HG02623 (cell line): ENCODE measurements around the gene TEAD1.
"Not testable (repeated sequence)": the region's sequence is repeated elsewhere in the genome, so short reads cannot be mapped to it uniquely, and the experiment has no call there.

Experiments
- ATAC-seq: cut with Tn5 transposase; IDR thresholded peaks from one replicate; pipeline ENCODE4 v1.9.1; 2021; ENCODE audit warnings: moderate library complexity; ENCODE audit not compliant: unreplicated experiment

TEAD1 gene

GRCh38 chr11:12856338-12856737 is 182.1 kb downstream of the TEAD1 start:
- no peak for ATAC-seq

GRCh38 chr11:12857572-12857971 is 183.4 kb downstream of the TEAD1 start:
- ATAC-seq: no peak

- ATAC-seq: no peak
Observed at GRCh38 chr11:12859872-12860657, 185.8 kb downstream of the TEAD1 start.

DNA sequence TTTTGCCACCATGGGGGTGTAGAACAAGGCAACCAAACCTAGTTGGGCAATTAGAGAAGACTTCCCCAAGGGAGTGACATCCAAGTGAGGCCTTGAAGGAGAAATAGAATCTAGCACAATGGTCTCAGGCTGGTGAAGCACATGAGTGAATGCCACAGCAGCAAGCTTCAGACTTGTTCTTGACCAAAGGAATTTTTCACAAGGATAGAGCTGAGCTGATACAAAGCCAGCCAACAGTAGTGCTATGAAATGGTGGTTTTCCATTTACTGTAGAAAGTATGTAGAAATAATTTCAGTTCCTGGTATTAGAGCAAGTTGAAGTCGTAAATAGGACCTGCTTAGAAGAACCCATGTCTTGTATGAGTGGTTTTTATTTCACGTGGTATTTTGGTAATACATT is 186.6 kb downstream of the TEAD1 start:
- ATAC-seq: no peak

DNA sequence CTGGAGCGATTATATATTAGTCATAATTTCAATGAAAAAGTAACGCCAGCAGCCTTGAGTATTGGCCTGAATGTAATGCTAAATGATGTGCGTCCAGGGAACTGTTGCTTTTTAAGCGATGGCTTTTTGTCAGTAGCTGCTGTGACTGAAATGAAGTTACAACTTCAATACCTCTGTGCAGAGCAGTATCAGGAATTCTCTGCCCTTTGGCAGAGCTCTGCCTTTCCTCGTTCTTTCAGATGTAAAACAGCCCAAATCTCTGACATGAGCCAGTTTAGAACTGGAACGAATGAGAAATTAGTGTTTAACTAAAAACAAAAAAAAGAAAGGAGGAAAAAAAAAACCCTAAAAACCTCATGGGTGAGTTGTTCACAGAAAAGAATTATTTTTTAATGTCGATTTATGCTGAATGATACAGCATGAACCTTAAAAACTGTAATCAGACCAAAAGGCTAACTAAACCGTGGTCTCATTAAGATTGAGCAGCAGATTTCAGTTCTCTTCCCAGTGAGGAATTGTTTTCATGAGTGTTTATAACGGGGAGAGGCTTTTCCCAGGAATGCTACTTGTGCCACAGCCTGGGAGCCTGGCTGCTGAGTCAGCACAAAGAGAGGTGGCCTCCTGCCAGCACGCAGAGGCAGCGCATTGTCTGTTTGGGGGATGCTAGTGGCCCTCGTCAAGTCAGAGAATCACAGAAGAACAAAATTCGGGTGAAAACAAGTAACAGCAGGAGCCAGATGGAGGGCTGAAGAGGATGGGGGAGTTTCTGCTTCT is 188.7 kb downstream of the TEAD1 start:
- ATAC-seq: no peak

GRCh38 chr11:12863605-12864121 is 189.4 kb downstream of the TEAD1 start:
- ATAC-seq: no peak

DNA sequence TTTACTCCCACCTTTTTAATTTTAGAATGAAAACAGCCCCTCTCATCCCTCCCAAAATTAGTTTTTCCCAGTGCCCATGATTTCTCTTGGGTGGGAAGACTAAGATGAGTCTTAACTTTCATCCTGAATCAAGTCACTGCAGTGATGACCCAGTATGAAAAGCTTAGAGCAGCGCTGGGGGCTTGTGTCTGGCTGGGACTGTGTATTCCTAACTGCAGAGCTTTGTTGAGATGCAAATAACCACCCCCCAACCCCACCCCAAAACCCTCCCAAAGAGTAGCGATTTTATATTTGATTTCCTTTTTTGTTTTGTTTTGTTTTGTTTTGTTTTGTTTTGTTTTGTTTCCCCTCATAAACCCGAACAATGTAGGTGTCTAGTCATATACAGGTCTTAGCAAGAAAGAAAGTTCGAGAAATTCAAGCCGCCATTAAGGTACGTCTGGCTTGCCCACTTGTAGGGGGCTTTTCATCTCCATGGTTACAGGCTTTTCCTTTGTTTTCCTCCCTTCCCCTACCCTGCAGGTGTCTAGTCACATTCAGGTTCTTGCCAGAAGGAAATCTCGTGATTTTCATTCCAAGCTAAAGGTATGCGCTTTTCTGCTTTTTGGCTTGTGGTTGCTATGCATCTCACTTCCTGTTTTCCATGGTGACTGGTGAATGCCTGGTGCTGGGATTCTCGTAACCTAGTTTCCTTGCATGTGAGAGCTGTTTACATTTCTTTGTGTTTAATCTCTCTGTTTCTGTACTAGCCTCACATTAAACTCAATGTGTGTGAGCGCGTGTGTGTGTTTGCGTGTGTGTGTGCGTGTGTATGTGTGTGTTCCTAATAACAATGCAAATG is 190.3 kb downstream of the TEAD1 start:
- ATAC-seq: no peak

- ATAC-seq: no peak
Observed at GRCh38 chr11:12865863-12866595, 191.8 kb downstream of the TEAD1 start.

DNA sequence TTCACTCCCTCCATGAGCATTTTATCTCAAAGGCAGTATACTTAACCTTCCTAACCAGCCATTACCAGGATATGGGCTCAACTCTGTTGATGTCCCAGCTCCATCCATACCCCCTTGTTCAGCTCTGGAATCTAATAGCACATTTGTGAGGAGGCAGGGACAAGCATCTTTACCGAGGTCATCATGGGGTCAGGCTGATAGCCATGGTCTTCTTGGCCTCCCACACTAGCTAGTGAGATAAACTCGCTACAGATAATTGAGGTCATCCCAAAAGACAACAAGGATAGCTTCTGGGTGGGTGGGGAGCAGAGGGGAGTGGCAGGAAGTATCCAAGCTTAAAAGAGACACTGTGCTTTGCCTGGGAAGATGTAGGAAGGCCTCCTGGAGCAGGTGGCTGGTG is 193.3 kb downstream of the TEAD1 start:
- ATAC-seq: no peak

DNA sequence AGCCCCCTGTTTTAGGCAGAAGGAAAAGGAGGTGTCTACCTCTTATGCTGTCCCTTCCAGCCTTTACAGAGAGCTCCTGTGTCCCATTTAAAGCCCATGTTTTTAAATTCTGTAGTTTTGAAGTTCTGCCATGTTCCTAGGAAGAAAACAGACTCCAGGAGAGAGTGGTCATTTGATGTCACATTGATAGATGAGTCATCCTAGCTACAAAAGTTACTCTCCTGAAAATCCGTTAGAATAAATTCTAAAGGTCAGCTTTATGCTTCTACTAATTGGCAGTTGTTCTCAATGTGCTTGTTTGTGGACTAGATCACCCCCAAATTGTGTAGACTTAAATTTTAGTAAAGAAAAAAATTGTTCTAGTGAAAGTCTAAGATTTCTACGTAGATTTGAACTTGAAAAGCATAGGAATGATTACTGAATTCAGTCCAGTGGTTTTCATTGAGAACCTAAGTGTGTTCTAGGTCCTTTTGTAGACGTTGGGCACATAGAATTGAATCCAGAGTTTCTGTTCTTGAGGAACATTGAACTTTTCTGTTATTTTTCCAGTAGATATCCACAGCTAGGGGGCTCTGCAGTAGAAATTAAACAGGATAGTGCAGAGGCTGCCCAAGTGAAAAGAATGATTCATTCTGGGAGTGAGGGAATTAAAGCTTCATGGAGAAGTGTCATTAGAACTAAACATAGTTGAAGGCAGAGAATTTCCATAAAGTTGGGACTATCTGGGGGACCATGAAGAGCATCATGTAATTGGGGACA is 194.3 kb downstream of the TEAD1 start:
- ATAC-seq: no peak

DNA sequence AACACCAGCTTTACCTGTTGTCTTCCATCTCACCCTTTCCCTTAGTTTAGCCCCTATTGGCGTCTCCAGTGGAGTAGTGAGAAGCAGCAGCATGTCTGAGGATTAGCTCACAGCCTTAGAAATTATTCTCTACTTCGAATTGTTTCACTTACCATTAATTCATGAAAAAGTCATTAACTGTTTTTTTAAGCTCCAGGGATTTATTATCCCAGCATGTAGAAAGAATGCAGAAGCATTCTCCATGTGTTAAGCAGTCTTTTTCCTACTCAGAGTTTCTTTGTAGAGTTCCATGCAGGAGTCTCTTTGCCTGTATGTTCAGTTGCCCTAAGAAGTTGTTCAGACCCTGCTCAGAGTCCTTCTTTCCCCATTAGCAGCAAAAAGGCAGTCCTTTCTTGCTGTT is 197.0 kb downstream of the TEAD1 start:
- ATAC-seq: no peak

- ATAC-seq: no peak
Observed at GRCh38 chr11:12871788-12872321, 197.6 kb downstream of the TEAD1 start.

DNA sequence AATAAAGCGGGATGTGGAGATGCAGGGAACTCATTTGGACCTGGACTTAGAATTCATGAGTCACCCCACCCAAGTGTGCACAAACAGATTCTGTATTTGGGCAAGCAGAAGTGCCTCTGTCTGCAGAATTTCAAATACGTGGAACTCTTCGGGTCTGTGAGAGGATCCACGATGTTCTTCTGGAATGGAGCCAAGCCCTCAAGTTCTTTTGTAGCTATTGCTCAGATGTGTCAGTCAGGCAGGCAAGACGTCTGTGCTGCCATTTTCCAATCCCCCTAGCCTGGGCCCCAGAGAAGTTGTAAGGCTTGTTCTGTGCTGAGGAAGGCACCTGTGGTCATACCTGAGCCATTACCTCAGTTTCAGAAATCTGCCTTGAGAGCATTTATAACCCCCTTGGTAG is 202.1 kb downstream of the TEAD1 start:
- no peak for ATAC-seq

DNA sequence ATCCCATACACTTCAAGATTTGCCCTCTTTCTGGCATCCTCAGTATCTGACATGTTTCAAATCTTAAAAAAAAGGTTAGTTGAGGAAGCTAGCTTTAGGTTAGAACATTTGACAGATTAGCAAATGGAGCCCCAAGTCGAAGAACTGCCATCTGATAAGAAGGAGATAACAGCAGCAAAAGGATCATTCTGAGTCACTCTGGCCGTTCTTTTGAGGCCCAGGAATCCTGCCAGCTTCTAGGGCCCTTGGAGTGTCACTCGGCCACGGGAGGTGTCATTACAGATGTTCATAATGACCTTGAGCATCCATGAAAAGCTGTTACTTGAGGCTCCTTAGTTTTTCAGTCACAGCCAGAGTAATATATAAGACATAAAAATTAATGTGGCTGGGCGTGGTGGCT is 202.8 kb downstream of the TEAD1 start:
- no peak for ATAC-seq

DNA sequence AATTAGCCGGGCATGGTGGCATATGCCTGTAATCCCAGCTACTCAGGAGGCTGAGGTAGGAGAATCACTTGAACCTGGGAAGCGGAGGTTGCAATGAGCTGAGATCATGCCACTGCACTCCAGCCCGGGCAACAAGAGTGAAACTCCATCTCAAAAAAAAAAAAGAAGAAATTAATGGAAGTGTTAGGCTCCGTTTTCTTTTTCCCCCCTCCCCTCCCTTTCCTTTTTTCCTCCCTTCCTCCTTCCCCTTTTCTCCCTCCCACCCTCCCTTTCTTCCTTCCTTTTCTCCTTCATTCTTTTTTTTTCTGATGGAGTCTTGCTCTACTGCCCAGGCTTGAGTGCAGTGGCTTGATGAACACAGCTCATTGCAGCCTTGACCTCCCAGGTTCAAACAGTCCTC is 203.3 kb downstream of the TEAD1 start:
- ATAC-seq: not testable (repeated sequence)

- no peak for ATAC-seq
Observed at GRCh38 chr11:12880327-12880726, 206.1 kb downstream of the TEAD1 start.

DNA sequence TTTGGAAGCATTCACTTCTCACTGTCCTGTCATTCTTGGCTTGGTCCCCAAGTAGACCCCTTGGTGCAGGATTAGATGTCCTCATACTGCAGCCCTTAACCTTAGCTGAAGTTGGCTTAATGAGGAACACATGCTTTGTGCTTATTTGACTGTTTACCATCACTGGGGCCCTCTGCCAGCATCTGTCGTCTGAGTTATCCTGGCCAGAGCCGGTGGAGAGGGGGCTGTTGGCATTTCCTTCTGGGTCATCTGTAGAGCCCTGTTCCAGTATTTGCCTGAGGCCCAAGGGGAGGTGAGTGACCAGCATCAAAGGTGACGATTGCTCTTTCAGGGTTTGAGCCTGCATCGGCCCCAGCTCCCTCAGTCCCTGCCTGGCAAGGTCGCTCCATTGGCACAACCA is 208.4 kb downstream of the TEAD1 start:
- no peak for ATAC-seq

DNA sequence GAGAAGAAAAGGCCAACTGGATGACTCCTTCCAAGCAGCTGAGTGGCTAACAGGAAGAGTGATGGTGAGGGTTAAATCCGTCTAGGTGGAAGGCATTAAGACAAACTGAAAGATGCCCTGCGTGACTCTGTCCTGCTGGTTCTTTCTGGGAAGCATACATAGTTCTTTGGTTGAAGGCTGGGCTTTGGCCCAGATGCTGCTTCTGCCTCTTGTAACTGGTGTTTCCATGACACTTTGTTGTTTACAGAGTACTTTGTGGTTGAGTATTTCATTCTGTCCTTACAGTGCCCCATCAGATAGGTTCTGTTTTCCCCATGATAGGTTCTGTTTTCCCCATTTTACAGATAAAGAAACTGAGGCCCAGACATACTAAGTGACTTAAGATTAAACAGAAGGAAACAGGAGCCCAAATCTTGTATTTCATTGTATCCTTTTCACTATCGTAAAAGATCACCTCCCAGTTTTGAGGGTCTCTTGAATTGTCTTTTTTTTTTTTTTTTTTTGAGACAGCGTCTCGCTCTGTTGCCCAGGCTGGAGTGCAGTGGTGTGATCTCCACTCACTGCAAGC is 210.6 kb downstream of the TEAD1 start:
- ATAC-seq: no peak

GRCh38 chr11:12885717-12886239 is 211.6 kb downstream of the TEAD1 start:
- no peak for ATAC-seq
